ENCODE measurements around the gene HDGF.

Gene HDGF

GRCh38 chr1:156745881-156746280 lies 5.6 kb downstream of the HDGF start:
- no peak for FAIRE-seq

GRCh38 chr1:156744786-156745419 lies 6.6 kb downstream of the HDGF start:
- FAIRE-seq: no peak

- FAIRE-seq: no peak
These were observed 7.1 kb downstream of the HDGF start for GRCh38 chr1:156744344-156744743.

GRCh38 chr1:156743367-156744302 lies 7.8 kb downstream of the HDGF start:
- no peak for FAIRE-seq

GRCh38 chr1:156742801-156743200 lies 8.7 kb downstream of the HDGF start:
- FAIRE-seq: no peak

GRCh38 chr1:156742017-156742416 lies 9.5 kb downstream of the HDGF start:
- no peak for FAIRE-seq

- no peak for FAIRE-seq
These were observed 9.9 kb downstream of the HDGF start for GRCh38 chr1:156741481-156741983.

GRCh38 chr1:156740741-156741480 lies 10.6 kb downstream of the HDGF start, which contains the start of gene MRPL24:
Gene MRPL24, minus strand, starts transcription at chr1:156741088. Its CDS starts 2,384 bp downstream, at chr1:156738704.
- FAIRE-seq: peak; percentile 98

GRCh38 chr1:156740237-156740740 lies 11.2 kb downstream of the HDGF start:
- no peak for FAIRE-seq

- no peak for FAIRE-seq
These were observed 12.6 kb downstream of the HDGF start for GRCh38 chr1:156738916-156739315.

- FAIRE-seq: no peak
These were observed 13.1 kb downstream of the HDGF start for GRCh38 chr1:156738407-156738806.

- FAIRE-seq: no peak
These were observed 17.4 kb downstream of the HDGF start for GRCh38 chr1:156733989-156734584.

- peak; percentile 90 for FAIRE-seq
These were observed 22.6 kb downstream of the HDGF start, which contains the start of gene ISG20L2 for GRCh38 chr1:156728599-156729462. Gene ISG20L2, minus strand, starts transcription at chr1:156728766. Its CDS starts 1,114 bp downstream, at chr1:156727652.

GRCh38 chr1:156727926-156728598 lies 23.4 kb downstream of the HDGF start, which contains the start of gene METTL25B:
Gene METTL25B, plus strand, starts transcription at chr1:156728469. Its CDS starts 636 bp downstream, at chr1:156729105.
- no peak for FAIRE-seq

GRCh38 chr1:156727492-156727891 lies 24.0 kb downstream of the HDGF start:
- no peak for FAIRE-seq

- FAIRE-seq: no peak
These were observed 24.8 kb downstream of the HDGF start for GRCh38 chr1:156726549-156727226.

- peak; percentile 92 for FAIRE-seq
These were observed 25.7 kb downstream of the HDGF start for GRCh38 chr1:156725683-156726280.

- no peak for FAIRE-seq
These were observed 29.9 kb downstream of the HDGF start for GRCh38 chr1:156721535-156721934.

- FAIRE-seq: no peak
These were observed 30.3 kb downstream of the HDGF start for GRCh38 chr1:156721131-156721530.

- no peak for FAIRE-seq
These were observed 34.1 kb downstream of the HDGF start for GRCh38 chr1:156717351-156717750.

Measured in G401.6 (cell line).